Stomach (tissue), 4 donors: ENCODE data around the gene ADAM30.

ENCODE experiments used
- CTCF ChIP-seq, 7 experiments: fragments of 450-650 bp in 4 of 7; fragments of 200-600 bp in 3 of 7; sonication (generic) in 3 of 7; IDR thresholded peaks; one replicate each; pipeline ENCODE4 v1.5.1; 2016 to 2019; ENCODE audit warnings: antibody characterized with exemption in 7 of 7, control low read depth in 2 of 7, mild to moderate bottlenecking in 1 of 7
- POLR2AphosphoS5 ChIP-seq, 3 donors: sonication (generic); formaldehyde crosslinking; IDR thresholded peaks; one replicate each; pipeline ENCODE4 v1.6.1; 2016; ENCODE audit warnings: antibody characterized with exemption in 3 of 3

GRCh38 chr1:119920104-119920968 is 24.0 kb upstream of the ADAM30 start:
- no peak for TF ChIP-seq CTCF (IDR thresholded peaks at IDR 0.05)
- no peak for TF ChIP-seq POLR2AphosphoS5 (IDR thresholded peaks at IDR 0.05)
